H1 (cell line): ENCODE results near the gene ZNF394. TPM values are rescaled to one million over a fixed set of nuclear protein-coding genes. Genes with fewer than 3 reads are reported as not detected.

Source experiments
- ATF2 ChIP-seq: IDR thresholded peaks from 2 replicates; pipeline ENCODE4 v1.6.1; 2012; ENCODE audit warnings: low read length, inconsistent platforms
- BCL11A ChIP-seq, 2 experiments: IDR thresholded peaks; one replicate each; pipeline ENCODE4 v1.6.1; 2011; ENCODE audit warnings: low read depth in 2 of 2, low read length in 2 of 2, mild to moderate bottlenecking in 2 of 2
- BRCA1 ChIP-seq: IDR thresholded peaks from 2 replicates; pipeline ENCODE4 v1.6.1; 2012; ENCODE audit warnings: low read depth, low read length, improper control_type of control experiment
- CEBPB ChIP-seq: IDR thresholded peaks from 2 replicates; pipeline ENCODE4 v1.6.1; 2012; ENCODE audit warnings: low read depth, low read length
- CHD2 ChIP-seq: IDR thresholded peaks from 2 replicates; pipeline ENCODE4 v1.6.1; 2012; ENCODE audit warnings: low read length, improper control_type of control experiment
- NRF1 ChIP-seq: IDR thresholded peaks from 2 replicates; pipeline ENCODE4 v1.6.1; 2011; ENCODE audit warnings: mild to moderate bottlenecking, low read depth, low read length, improper control_type of control experiment
- RAD21 ChIP-seq, 2 experiments: IDR thresholded peaks in 1 of 2; conservative IDR thresholded peaks in 1 of 2; 2 replicates each; pipeline ENCODE4 v1.6.1; 2011; ENCODE audit warnings: low read depth in 2 of 2, low read length in 2 of 2, improper control_type of control experiment in 1 of 2, inconsistent platforms in 1 of 2, mild to moderate bottlenecking in 1 of 2, moderate library complexity in 1 of 2
- polyA plus RNA-seq, 7 experiments: library from polyadenylated mRNA; depleted of rRNA in 3 of 7; stranded (reverse) in 5 of 7; unstranded in 2 of 7; fragments of >200 nt in 5 of 7; fragments of 200-250 nt in 2 of 7; gene quantifications; 1 replicate in 5 of 7; 2 replicates in 1 of 7; 4 replicates in 1 of 7; pipeline versions ENCODE4 v1.2.1 to v1.2.3, GENCODE V29; 2011 to 2013; ENCODE audit warnings: missing spikeins in 2 of 7, mixed read lengths in 2 of 7
- total RNA-seq: library from RNA; stranded (reverse); fragmentation: NEBNext Ultra II Directional; extraction: Animal tissue kit (Norgen Biotek cat#: 25700); gene quantifications from 2 replicates; pipeline ENCODE4 v1.2.1, GENCODE V29; 2021
- TF ChIP-seq, protein P1 (sequence below): fragments of 300-600 bp; sonication (generic); IDR thresholded peaks from 2 replicates; pipeline ENCODE4 v1.7.1; 2012; ENCODE audit warnings: low read length, moderate library complexity, mild to moderate bottlenecking, inconsistent platforms; ENCODE audit not compliant: insufficient replicate concordance
- TF ChIP-seq, protein P2 (sequence below): IDR thresholded peaks from 2 replicates; pipeline ENCODE4 v1.6.1; 2012; ENCODE audit warnings: inconsistent platforms

Gene ZNF394
- total and polyA plus RNA-seq, 2 of the 8 experiments (the other 6 are each of a cell fraction or from before 2014, with no cell fraction given), result 6.6 to 19.3 TPM

- TF ChIP-seq, protein P1, sequence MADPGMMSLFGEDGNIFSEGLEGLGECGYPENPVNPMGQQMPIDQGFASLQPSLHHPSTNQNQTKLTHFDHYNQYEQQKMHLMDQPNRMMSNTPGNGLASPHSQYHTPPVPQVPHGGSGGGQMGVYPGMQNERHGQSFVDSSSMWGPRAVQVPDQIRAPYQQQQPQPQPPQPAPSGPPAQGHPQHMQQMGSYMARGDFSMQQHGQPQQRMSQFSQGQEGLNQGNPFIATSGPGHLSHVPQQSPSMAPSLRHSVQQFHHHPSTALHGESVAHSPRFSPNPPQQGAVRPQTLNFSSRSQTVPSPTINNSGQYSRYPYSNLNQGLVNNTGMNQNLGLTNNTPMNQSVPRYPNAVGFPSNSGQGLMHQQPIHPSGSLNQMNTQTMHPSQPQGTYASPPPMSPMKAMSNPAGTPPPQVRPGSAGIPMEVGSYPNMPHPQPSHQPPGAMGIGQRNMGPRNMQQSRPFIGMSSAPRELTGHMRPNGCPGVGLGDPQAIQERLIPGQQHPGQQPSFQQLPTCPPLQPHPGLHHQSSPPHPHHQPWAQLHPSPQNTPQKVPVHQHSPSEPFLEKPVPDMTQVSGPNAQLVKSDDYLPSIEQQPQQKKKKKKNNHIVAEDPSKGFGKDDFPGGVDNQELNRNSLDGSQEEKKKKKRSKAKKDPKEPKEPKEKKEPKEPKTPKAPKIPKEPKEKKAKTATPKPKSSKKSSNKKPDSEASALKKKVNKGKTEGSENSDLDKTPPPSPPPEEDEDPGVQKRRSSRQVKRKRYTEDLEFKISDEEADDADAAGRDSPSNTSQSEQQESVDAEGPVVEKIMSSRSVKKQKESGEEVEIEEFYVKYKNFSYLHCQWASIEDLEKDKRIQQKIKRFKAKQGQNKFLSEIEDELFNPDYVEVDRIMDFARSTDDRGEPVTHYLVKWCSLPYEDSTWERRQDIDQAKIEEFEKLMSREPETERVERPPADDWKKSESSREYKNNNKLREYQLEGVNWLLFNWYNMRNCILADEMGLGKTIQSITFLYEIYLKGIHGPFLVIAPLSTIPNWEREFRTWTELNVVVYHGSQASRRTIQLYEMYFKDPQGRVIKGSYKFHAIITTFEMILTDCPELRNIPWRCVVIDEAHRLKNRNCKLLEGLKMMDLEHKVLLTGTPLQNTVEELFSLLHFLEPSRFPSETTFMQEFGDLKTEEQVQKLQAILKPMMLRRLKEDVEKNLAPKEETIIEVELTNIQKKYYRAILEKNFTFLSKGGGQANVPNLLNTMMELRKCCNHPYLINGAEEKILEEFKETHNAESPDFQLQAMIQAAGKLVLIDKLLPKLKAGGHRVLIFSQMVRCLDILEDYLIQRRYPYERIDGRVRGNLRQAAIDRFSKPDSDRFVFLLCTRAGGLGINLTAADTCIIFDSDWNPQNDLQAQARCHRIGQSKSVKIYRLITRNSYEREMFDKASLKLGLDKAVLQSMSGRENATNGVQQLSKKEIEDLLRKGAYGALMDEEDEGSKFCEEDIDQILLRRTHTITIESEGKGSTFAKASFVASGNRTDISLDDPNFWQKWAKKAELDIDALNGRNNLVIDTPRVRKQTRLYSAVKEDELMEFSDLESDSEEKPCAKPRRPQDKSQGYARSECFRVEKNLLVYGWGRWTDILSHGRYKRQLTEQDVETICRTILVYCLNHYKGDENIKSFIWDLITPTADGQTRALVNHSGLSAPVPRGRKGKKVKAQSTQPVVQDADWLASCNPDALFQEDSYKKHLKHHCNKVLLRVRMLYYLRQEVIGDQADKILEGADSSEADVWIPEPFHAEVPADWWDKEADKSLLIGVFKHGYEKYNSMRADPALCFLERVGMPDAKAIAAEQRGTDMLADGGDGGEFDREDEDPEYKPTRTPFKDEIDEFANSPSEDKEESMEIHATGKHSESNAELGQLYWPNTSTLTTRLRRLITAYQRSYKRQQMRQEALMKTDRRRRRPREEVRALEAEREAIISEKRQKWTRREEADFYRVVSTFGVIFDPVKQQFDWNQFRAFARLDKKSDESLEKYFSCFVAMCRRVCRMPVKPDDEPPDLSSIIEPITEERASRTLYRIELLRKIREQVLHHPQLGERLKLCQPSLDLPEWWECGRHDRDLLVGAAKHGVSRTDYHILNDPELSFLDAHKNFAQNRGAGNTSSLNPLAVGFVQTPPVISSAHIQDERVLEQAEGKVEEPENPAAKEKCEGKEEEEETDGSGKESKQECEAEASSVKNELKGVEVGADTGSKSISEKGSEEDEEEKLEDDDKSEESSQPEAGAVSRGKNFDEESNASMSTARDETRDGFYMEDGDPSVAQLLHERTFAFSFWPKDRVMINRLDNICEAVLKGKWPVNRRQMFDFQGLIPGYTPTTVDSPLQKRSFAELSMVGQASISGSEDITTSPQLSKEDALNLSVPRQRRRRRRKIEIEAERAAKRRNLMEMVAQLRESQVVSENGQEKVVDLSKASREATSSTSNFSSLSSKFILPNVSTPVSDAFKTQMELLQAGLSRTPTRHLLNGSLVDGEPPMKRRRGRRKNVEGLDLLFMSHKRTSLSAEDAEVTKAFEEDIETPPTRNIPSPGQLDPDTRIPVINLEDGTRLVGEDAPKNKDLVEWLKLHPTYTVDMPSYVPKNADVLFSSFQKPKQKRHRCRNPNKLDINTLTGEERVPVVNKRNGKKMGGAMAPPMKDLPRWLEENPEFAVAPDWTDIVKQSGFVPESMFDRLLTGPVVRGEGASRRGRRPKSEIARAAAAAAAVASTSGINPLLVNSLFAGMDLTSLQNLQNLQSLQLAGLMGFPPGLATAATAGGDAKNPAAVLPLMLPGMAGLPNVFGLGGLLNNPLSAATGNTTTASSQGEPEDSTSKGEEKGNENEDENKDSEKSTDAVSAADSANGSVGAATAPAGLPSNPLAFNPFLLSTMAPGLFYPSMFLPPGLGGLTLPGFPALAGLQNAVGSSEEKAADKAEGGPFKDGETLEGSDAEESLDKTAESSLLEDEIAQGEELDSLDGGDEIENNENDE, result no peak
- no peak for TF ChIP-seq BRCA1
- TF ChIP-seq NRF1, result no peak
- no peak for TF ChIP-seq ATF2
- no peak for TF ChIP-seq BCL11A (IDR thresholded peaks at IDR 0.05; ENCODE audit: low read depth in 2 of 2, low read length in 2 of 2)
- no peak for TF ChIP-seq RAD21 (IDR thresholded peaks at IDR 0.05 in 1 of 2, conservative IDR thresholded peaks at IDR 0.05 in 1 of 2; ENCODE audit: low read depth in 2 of 2, low read length in 2 of 2)
- no peak for TF ChIP-seq CEBPB
- TF ChIP-seq, protein P2, sequence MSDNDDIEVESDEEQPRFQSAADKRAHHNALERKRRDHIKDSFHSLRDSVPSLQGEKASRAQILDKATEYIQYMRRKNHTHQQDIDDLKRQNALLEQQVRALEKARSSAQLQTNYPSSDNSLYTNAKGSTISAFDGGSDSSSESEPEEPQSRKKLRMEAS, result no peak
- no peak for TF ChIP-seq CHD2
Measured at GRCh38 chr7:99476107-99476506, 24.0 kb downstream of the ZNF394 start (continued).
